H1 (cell line): ENCODE measurements around the gene DNER. TPM values are rescaled to one million over a fixed set of nuclear protein-coding genes. Genes with fewer than 3 reads are reported as not detected.

Experiments used
- CTCF ChIA-PET: fragments of 300-600 bp; sonication (Branson Sonifier 250); formaldehyde crosslinking; loops from one replicate; lab custom pipeline; 2021; ENCODE audit not compliant: partially characterized antibody; lab: Charles Lee
- POLR2A ChIA-PET: fragments of 300-600 bp; sonication (Branson Sonifier 250); formaldehyde crosslinking; loops from one replicate; lab custom pipeline; 2021; ENCODE audit warnings: inconsistent platforms; ENCODE audit not compliant: partially characterized antibody; lab: Charles Lee
- DNase-seq, 2 experiments: peaks; one replicate each; pipeline versions ENCODE4 v3.0.0 to v3.0.0-alpha.2; 2010 to 2022; ENCODE audit warnings: low spot score in 2 of 2, low read depth in 1 of 2, mixed read lengths in 1 of 2
- FAIRE-seq: peaks from 2 replicates; lab custom pipeline; 2011; peaks lifted over from hg19 to GRCh38; lab: Jason Lieb, UNC
- H2AFZ ChIP-seq: 2 replicates; pipeline ENCODE4 v1.8.1; 2012; ENCODE audit warnings: low read length, inconsistent platforms
- H2AK5ac ChIP-seq: 2 replicates; pipeline ENCODE4 v1.6.1; 2013; ENCODE audit warnings: low read depth, low read length
- H2BK120ac ChIP-seq: replicated peaks from 2 replicates; pipeline ENCODE3; 2013; ENCODE audit warnings: low read depth, low read length, inconsistent platforms
- H2BK12ac ChIP-seq: 2 replicates; pipeline ENCODE4 v1.6.1; 2013; ENCODE audit warnings: low read depth, low read length
- H2BK15ac ChIP-seq: 2 replicates; pipeline ENCODE4 v1.6.1; 2013; ENCODE audit warnings: low read length
- H2BK20ac ChIP-seq: 2 replicates; pipeline ENCODE4 v1.6.1; 2013; ENCODE audit warnings: low read length
- H2BK5ac ChIP-seq: 2 replicates; pipeline ENCODE4 v1.6.1; 2013; ENCODE audit warnings: low read depth, low read length
- H3K14ac ChIP-seq: 2 replicates; pipeline ENCODE4 v1.6.1; 2013; ENCODE audit warnings: inconsistent platforms; ENCODE audit not compliant: insufficient read length
- H3K18ac ChIP-seq: 2 replicates; pipeline ENCODE4 v1.6.1; 2013; ENCODE audit warnings: low read length; ENCODE audit errors: extremely low read depth
- H3K23ac ChIP-seq: 2 replicates; pipeline ENCODE4 v1.6.1; 2013; ENCODE audit warnings: inconsistent platforms; ENCODE audit not compliant: insufficient read length
- H3K23me2 ChIP-seq: 2 replicates; pipeline ENCODE4 v1.6.1; 2013; ENCODE audit warnings: low read depth, low read length
- H3K27ac ChIP-seq: 2 replicates; pipeline ENCODE4 v1.6.1; 2011; ENCODE audit warnings: low read depth, low read length, inconsistent platforms
- H3K27me3 ChIP-seq, 4 experiments: replicated peaks in 1 of 4; 1 replicate in 1 of 4; 2 replicates in 3 of 4; pipeline versions ENCODE4 v1.6.1 to v1.8.1; 2011 to 2013; ENCODE audit warnings: low read length in 3 of 4, mild to moderate bottlenecking in 3 of 4, inconsistent platforms in 2 of 4, mixed read lengths in 2 of 4, moderate library complexity in 1 of 4; ENCODE audit not compliant: control insufficient read depth in 3 of 4, insufficient read depth in 3 of 4; ENCODE audit errors: extremely low read depth in 1 of 4
- H3K36me3 ChIP-seq, 4 experiments: 2 replicates each; pipeline versions ENCODE4 v1.6.1 to v1.8.1; 2011 to 2013; ENCODE audit warnings: mild to moderate bottlenecking in 4 of 4, low read length in 3 of 4, moderate library complexity in 2 of 4, control low read depth in 1 of 4, inconsistent platforms in 1 of 4; ENCODE audit not compliant: insufficient read depth in 4 of 4, control insufficient read depth in 2 of 4
- H3K4ac ChIP-seq: replicated peaks from 2 replicates; pipeline ENCODE3; 2013; ENCODE audit warnings: low read length, low read depth, mixed read lengths, inconsistent platforms; ENCODE audit not compliant: insufficient read length
- H3K4me1 ChIP-seq, 4 experiments: replicated peaks in 1 of 4; 1 replicate in 1 of 4; 2 replicates in 3 of 4; pipeline versions ENCODE4 v1.6.1 to v1.8.1; 2011 to 2013; ENCODE audit warnings: low read length in 3 of 4, inconsistent platforms in 2 of 4, mixed read lengths in 1 of 4; ENCODE audit not compliant: insufficient read depth in 4 of 4, control insufficient read depth in 3 of 4
- H3K4me2 ChIP-seq, 2 experiments: 2 replicates each; pipeline versions ENCODE4 v1.6.1 to v1.8.1; 2011 to 2013; ENCODE audit warnings: low read depth in 2 of 2, low read length in 2 of 2, control low read depth in 1 of 2, inconsistent platforms in 1 of 2, mild to moderate bottlenecking in 1 of 2; ENCODE audit not compliant: insufficient read depth in 1 of 2
- H3K4me3 ChIP-seq, 4 experiments: fragments of 200-600, 300-600 bp in 1 of 4; sonication (generic), shearing (Covaris generic), sonication (Bioruptor Twin) in 1 of 4; 2 replicates each; pipeline versions ENCODE4 v1.5.1 to v1.8.1; 2011 to 2016; ENCODE audit warnings: low read length in 4 of 4, low read depth in 3 of 4, control low read depth in 2 of 4, inconsistent platforms in 2 of 4, mild to moderate bottlenecking in 2 of 4, mixed read lengths in 1 of 4, moderate library complexity in 1 of 4; ENCODE audit not compliant: insufficient read depth in 2 of 4; ENCODE audit errors: extremely low read depth in 1 of 4
- H3K56ac ChIP-seq: replicated peaks from 2 replicates; pipeline ENCODE3; 2013; ENCODE audit warnings: low read depth, mild to moderate bottlenecking, mixed read lengths, low read length, inconsistent platforms; ENCODE audit not compliant: insufficient read length
- H3K79me1 ChIP-seq: 2 replicates; pipeline ENCODE4 v1.6.1; 2013; ENCODE audit warnings: low read depth, low read length, control low read depth
- H3K79me2 ChIP-seq, 2 experiments: 2 replicates each; pipeline versions ENCODE4 v1.6.1 to v1.8.1; 2012 to 2013; ENCODE audit warnings: low read length in 2 of 2, mild to moderate bottlenecking in 2 of 2, inconsistent platforms in 1 of 2; ENCODE audit not compliant: insufficient read depth in 2 of 2, control insufficient read depth in 1 of 2
- H3K9ac ChIP-seq, 4 experiments: replicated peaks in 1 of 4; 1 replicate in 1 of 4; 2 replicates in 3 of 4; pipeline versions ENCODE4 v1.6.1 to v1.8.1; 2011 to 2013; ENCODE audit warnings: low read depth in 3 of 4, low read length in 3 of 4, control low read depth in 2 of 4, mild to moderate bottlenecking in 2 of 4, moderate library complexity in 2 of 4, inconsistent platforms in 1 of 4; ENCODE audit errors: extremely low read depth in 1 of 4
- H3K9me3 ChIP-seq, 2 experiments: 2 replicates each; pipeline versions ENCODE4 v1.6.1 to v1.8.1; 2012 to 2013; ENCODE audit warnings: mild to moderate bottlenecking in 2 of 2, moderate library complexity in 2 of 2, control low read depth in 1 of 2, inconsistent platforms in 1 of 2, low read depth in 1 of 2, low read length in 1 of 2, mixed read lengths in 1 of 2; ENCODE audit not compliant: insufficient read depth in 2 of 2
- H4K20me1 ChIP-seq, 2 experiments: replicated peaks in 1 of 2; 2 replicates each; pipeline versions ENCODE3 to v1.8.1; 2011 to 2013; ENCODE audit warnings: inconsistent platforms in 2 of 2, low read length in 2 of 2, mild to moderate bottlenecking in 1 of 2; ENCODE audit not compliant: insufficient read depth in 2 of 2, control insufficient read depth in 1 of 2
- H4K5ac ChIP-seq: 2 replicates; pipeline ENCODE4 v1.6.1; 2013; ENCODE audit warnings: low read length, low read depth, mixed read lengths, inconsistent platforms; ENCODE audit not compliant: insufficient read length
- H4K8ac ChIP-seq: 2 replicates; pipeline ENCODE4 v1.8.0; 2013; ENCODE audit warnings: mild to moderate bottlenecking, moderate library complexity, low read length, inconsistent platforms; ENCODE audit not compliant: insufficient read depth; ENCODE audit errors: extremely low read depth
- H4K91ac ChIP-seq: replicated peaks from 2 replicates; pipeline ENCODE3; 2013; ENCODE audit warnings: low read length, mixed read lengths, inconsistent platforms; ENCODE audit not compliant: insufficient read length
- GABPA ChIP-seq: IDR thresholded peaks from 2 replicates; pipeline ENCODE4 v1.6.1; 2011; ENCODE audit warnings: mild to moderate bottlenecking, low read length, moderate library complexity, borderline replicate concordance; ENCODE audit not compliant: insufficient read depth
- HDAC2 ChIP-seq, 2 experiments: fragments of 300-600 bp in 1 of 2; sonication (generic) in 1 of 2; IDR thresholded peaks; 2 replicates each; pipeline ENCODE4 v1.6.1; 2011 to 2012; ENCODE audit warnings: low read depth in 2 of 2, low read length in 2 of 2, mild to moderate bottlenecking in 2 of 2, moderate library complexity in 2 of 2, borderline replicate concordance in 1 of 2, inconsistent platforms in 1 of 2
- KDM4A ChIP-seq: IDR thresholded peaks from one replicate; pipeline ENCODE4 v1.7.1; 2012; ENCODE audit warnings: low read depth, mild to moderate bottlenecking, moderate library complexity, low read length, inconsistent platforms; ENCODE audit not compliant: severe bottlenecking
- POLR2AphosphoS5 ChIP-seq: IDR thresholded peaks from 2 replicates; pipeline ENCODE4 v1.6.1; 2011; ENCODE audit warnings: low read depth, low read length
- RBBP5 ChIP-seq: IDR thresholded peaks from 2 replicates; pipeline ENCODE4 v1.7.1; 2012; ENCODE audit warnings: low read depth, mild to moderate bottlenecking, inconsistent platforms, low read length, moderate library complexity, borderline replicate concordance
- RXRA ChIP-seq: IDR thresholded peaks from 2 replicates; pipeline ENCODE4 v1.6.1; 2011; ENCODE audit warnings: low read depth, mild to moderate bottlenecking, low read length, moderate library complexity; ENCODE audit not compliant: insufficient read depth
- SIN3A ChIP-seq, 2 experiments: IDR thresholded peaks in 1 of 2; conservative IDR thresholded peaks in 1 of 2; 2 replicates each; pipeline ENCODE4 v1.6.1; 2011 to 2012; ENCODE audit warnings: low read length in 2 of 2, improper control_type of control experiment in 1 of 2, low read depth in 1 of 2, mild to moderate bottlenecking in 1 of 2
- SIRT6 ChIP-seq: IDR thresholded peaks from one replicate; pipeline ENCODE4 v1.7.1; 2012; ENCODE audit warnings: low read length, inconsistent platforms
- SRF ChIP-seq: IDR thresholded peaks from 2 replicates; pipeline ENCODE4 v1.6.1; 2011; ENCODE audit warnings: mild to moderate bottlenecking, low read depth, low read length, moderate library complexity
- TAF1 ChIP-seq: IDR thresholded peaks from 2 replicates; pipeline ENCODE4 v1.6.1; 2011; ENCODE audit warnings: mild to moderate bottlenecking, low read depth, low read length
- WGBS, 2 experiments: shearing (Covaris generic) in 1 of 2; methylation state at CpG; one replicate each; pipeline versions ENCODE4 v1.1.6 to v1.1.7; 2013 to 2015; ENCODE audit warnings: low lambda C conversion rate in 2 of 2, mixed read lengths in 2 of 2, inconsistent platforms in 1 of 2, low coverage in 1 of 2, missing lambda C conversion rate in 1 of 2; ENCODE audit not compliant: insufficient replicate concordance in 2 of 2, insufficient coverage in 1 of 2, insufficient read length in 1 of 2; ENCODE audit errors: extremely low coverage in 1 of 2, missing lambda C conversion rate in 1 of 2; 5-methylcytosine and 5-hydroxymethylcytosine counted together
- polyA plus RNA-seq, 7 experiments: library from polyadenylated mRNA; depleted of rRNA in 3 of 7; stranded (reverse) in 5 of 7; unstranded in 2 of 7; fragments of >200 nt in 5 of 7; fragments of 200-250 nt in 2 of 7; gene quantifications; 1 replicate in 5 of 7; 2 replicates in 1 of 7; 4 replicates in 1 of 7; pipeline versions ENCODE4 v1.2.1 to v1.2.3, GENCODE V29; 2011 to 2013; ENCODE audit warnings: missing spikeins in 2 of 7, mixed read lengths in 2 of 7
- total RNA-seq: library from RNA; stranded (reverse); fragmentation: NEBNext Ultra II Directional; extraction: Animal tissue kit (Norgen Biotek cat#: 25700); gene quantifications from 2 replicates; pipeline ENCODE4 v1.2.1, GENCODE V29; 2021

Gene DNER
- total and polyA plus RNA-seq, 2 of the 8 experiments (the other 6 are each of a cell fraction or from before 2014, with no cell fraction given) = 6.8 to 16.3 TPM

DNA sequence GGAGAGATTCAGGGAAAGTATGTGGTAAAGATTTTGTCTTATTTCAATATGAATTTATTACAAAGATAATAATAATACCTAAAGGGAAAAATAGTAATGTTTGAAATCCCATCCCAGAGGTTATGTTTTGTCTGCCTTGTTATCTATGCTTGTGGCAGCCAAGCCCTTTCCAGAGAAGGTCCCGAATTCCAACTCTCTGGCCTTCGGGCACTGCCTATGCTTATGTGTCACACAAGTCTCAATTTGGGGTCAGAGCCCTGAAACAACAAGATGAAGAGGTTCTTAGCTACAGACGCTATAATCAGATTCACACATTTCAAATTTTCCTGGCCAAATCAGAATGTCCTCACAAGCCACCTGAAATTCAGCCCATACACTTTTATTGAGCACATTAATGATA is 59.9 kb downstream of the DNER start:
- H3K9ac ChIP-seq = no peak overlapping the region
- H3K79me2 ChIP-seq = no peaks in the 10 kb centered on the region
- H3K27me3 ChIP-seq = no peaks in the 10 kb centered on the region
- H2BK15ac ChIP-seq = no peak overlapping the region
- H4K5ac ChIP-seq = no peak overlapping the region
- H4K8ac ChIP-seq = no peak overlapping the region
- H3K4ac ChIP-seq = no peak overlapping the region
- H3K18ac ChIP-seq = no peak overlapping the region
- H2AFZ ChIP-seq = no peak overlapping the region
- no peak overlapping the region for H2BK120ac ChIP-seq
- no peak overlapping the region for H3K14ac ChIP-seq
- H3K23ac ChIP-seq = no peak overlapping the region
- H3K79me1 ChIP-seq = no peaks in the 10 kb centered on the region
- DNase-seq (no peak), FAIRE-seq (no peak)
- no peak overlapping the region for H4K91ac ChIP-seq
- no peak overlapping the region for H3K27ac ChIP-seq
- H2AK5ac ChIP-seq = no peak overlapping the region
- H3K4me1 ChIP-seq = peaks cover 0 to 16% (median under 1%) of the 10 kb centered on the region in 4 experiments; a peak in 3 of 7 replicates
- no peaks in the 10 kb centered on the region for H4K20me1 ChIP-seq
- H3K56ac ChIP-seq = no peak overlapping the region
- CTCF ChIA-PET = interaction anchor here (0.6 kb wide), 1 partner anchor 97 kb away, joined by 4 read pairs; no protein-coding TSS in a partner anchor
- no peaks in the 10 kb centered on the region for H3K9me3 ChIP-seq
- no peak overlapping the region for H2BK12ac ChIP-seq
- no peak overlapping the region for H2BK5ac ChIP-seq
- H3K4me3 ChIP-seq = no peak overlapping the region
- POLR2A ChIA-PET = no interaction called here
- no peaks in the 10 kb centered on the region for H3K23me2 ChIP-seq
- H3K36me3 ChIP-seq = no peaks in the 10 kb centered on the region
- TF ChIP-seq SIRT6 (no peak), RXRA (no peak), SRF (no peak), SIN3A (conservative IDR thresholded peaks at IDR 0.05 in 1 of 2, IDR thresholded peaks at IDR 0.05 in 1 of 2; ENCODE audit: low read depth in 1 of 2, low read length in 2 of 2) (no peak), TAF1 (no peak), GABPA (no peak), KDM4A (no peak), RBBP5 (no peak), POLR2AphosphoS5 (no peak), HDAC2 (IDR thresholded peaks at IDR 0.05; ENCODE audit: borderline replicate concordance in 1 of 2, low read depth in 2 of 2, low read length in 2 of 2) (no peak)
- TF ChIP-seq, all 59 proteins: peak for 0
- WGBS, 2 experiments = 94% methylated on average over 3 of the region's 3 CpGs; no CpG with 5 or more reads in 1 of the 2 experiments
- no peak overlapping the region for H3K4me2 ChIP-seq
- H2BK20ac ChIP-seq = no peak overlapping the region
